ENCODE results near the gene CPT1A. TPM values are rescaled to one million over a fixed set of nuclear protein-coding genes. Genes with fewer than 3 reads are reported as not detected.

Gene CPT1A
- total RNA-seq, 1 donor from 2014 or later = 25.9 TPM

DNA sequence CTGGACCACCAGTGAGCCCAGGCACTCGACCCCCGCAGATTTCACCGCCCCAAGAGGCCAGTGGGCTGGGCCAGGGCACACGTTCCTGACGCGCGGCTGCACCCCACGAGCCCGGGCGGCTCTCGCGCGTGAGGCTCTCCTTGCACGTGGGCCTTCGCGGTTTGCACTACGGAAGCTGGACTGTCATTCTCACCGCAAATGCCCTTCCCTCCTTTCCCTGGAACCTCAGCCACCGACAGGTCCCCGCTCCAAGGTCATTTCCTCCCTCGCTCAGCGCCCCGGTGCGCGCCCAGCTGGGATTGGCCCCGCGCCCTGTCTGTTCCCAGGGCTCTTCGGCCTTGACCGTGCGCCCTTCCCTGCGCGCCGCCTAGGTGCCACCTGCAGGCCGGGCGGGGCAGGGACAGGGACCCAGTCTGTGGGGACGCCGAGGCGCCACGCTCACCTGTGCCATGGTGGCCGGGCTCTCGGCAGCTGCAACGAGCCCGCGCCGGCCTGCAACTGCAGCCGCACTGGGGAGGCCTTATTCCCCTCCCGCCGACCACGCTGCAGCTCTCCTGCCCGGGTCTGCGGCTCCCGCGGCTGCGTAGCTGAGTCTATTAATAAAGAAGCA is 2.1 kb upstream of the CPT1A start:
- Mint-ChIP-seq H3K36me3 (ENCODE audit: low read depth) (no peaks in the 10 kb centered on the region), H3K27me3 (peaks cover 15% of the 10 kb centered on the region), H3K9me3 (no peaks in the 10 kb centered on the region), H3K27ac (peak overlapping the region; percentile 81), H3K4me1 (peaks cover 30% of the 10 kb centered on the region), H3K4me3 (peak overlapping the region; percentile 81)
- DNase-seq = peak; percentile 90
- intact Hi-C loops (cut with micrococcal nuclease) = loop anchor here (1.0 to 5.0 kb wide), 6 partner anchors 59 to 1358 kb away; partner anchors contain the start of genes CCND1, FADD, IGHMBP2 and MRPL21

DNA sequence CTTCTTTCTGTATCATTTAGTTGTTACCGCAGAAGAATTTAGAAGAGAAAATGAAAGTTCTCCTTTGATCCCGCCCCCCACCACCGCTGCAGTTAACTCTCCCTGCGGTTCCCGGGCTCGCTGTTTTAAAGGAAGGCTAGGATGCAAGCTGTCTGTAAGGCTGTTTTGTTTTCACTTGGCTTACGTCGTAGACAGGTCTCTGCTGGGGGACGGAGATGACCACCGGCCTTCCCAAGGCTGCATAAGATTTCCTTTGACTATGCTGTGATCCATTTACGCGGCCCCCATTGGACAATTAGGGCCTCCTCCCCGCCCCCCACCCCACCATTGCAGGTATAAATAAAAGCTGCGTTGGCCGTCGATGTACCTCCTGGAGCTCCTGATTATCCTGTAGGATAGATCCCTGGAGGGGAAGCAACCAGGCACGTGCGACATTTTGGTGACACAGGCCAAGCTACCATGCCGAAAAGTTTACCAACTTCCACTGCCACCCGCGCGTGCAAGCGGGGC is 1.4 kb upstream of the CPT1A start:
- Mint-ChIP-seq H3K9me3 (no peaks in the 10 kb centered on the region), H3K4me3 (peak overlapping the region; percentile 81), H3K4me1 (peaks cover 33% of the 10 kb centered on the region), H3K36me3 (ENCODE audit: low read depth) (no peaks in the 10 kb centered on the region), H3K27me3 (peaks cover 13% of the 10 kb centered on the region), H3K27ac (peak overlapping the region; percentile 73)
- intact Hi-C loops (cut with micrococcal nuclease) = loop anchor here (1.0 to 5.0 kb wide), 5 partner anchors 60 to 1359 kb away; partner anchors contain the start of genes CCND1, FADD, IGHMBP2 and MRPL21
- DNase-seq = peak; percentile 89

DNA sequence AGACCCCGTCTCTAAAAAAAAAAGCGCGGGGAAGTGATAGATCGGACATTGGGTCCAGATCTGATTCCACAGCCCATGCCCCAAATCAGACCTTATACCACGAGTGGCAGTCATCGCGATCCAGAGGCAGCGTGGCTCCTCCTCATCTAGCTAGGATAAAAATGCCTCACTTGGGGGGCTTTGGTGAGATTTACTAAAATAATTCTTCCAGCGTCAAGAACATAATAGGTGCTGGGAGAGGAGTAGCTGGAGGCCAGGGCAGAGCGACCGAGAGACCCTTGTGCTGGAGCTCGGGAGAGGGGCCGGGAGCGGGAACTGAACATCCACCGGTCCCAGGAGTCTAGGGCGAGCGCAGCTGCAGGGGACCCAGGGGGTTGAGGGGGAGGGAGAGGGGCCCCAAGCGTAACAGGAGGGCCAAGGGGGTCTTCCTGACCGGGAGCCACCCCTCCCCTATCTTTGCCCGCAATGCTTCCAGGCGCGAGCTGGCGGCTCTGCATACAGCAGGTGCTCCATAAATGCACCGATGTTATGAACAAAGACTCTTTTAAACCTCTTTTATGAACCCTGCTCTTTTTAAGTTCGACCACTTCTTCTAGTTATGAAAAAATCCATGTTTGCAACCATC is 823 bp upstream of the CPT1A start:
- H3K4me1 Mint-ChIP-seq = peaks cover 38% of the 10 kb centered on the region

DNA sequence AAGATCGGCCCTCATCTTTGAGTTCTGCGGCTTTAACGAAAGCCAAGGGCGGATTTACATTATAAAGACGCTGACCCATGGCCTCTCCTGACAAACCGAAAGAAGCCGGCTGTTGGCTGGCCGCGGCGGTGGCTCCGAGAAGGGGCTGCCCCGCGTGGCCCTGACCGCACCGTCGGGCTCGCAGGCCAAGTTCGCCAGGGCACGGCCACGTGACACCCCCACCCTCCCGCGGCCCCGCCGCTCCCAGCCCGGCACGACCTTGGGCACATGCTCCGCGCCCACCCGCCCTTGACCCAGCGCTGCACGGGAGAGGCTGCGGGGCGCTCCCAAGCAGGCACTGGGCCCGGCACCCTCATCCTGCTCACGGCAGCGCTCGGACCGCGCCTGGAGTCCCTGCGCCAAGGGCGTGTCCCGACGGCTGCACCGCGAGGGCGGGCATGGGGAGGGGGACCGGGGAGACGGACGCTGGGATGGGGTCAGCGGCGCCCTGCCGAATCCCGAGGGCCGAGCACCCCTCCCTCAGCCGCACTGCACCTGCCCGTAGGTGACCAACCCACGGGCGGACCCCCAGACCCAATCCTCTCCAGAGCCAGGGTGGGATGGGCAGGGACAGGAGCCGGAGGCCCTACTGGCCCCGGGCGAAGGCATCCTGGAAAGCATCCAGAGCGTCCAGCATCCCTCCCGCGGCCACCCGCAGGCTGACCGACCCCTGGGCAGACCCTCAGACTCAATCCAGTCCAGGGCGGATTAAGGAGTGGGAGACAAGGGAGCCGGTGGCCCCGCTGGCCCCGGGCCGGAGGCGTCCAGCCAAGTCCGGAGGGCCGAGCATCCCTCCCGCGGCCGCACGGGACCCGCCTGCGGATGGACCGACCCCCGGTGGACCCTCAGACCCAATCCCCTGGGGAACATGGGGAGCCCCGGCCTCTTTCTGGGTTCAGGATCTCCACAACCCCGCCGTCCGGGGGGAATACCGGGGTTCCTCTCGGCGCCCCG is 759 bp downstream of the CPT1A start:
- peak overlapping the region; percentile 89 for H3K27ac Mint-ChIP-seq
- peak; percentile 77 for DNase-seq
- H3K4me1 Mint-ChIP-seq = peaks cover 39% of the 10 kb centered on the region
- intact Hi-C loops (cut with micrococcal nuclease) = loop anchor here (2.0 to 5.0 kb wide), 4 partner anchors 380 to 1361 kb away; partner anchors contain the start of genes CCND1, FADD and PPP6R3
- peaks cover 1% of the 10 kb centered on the region for H3K36me3 Mint-ChIP-seq (ENCODE audit: low read depth)
- H3K27me3 Mint-ChIP-seq = peaks cover 8% of the 10 kb centered on the region
- peak overlapping the region; percentile 81 for H3K4me3 Mint-ChIP-seq
- no peaks in the 10 kb centered on the region for H3K9me3 Mint-ChIP-seq

More for the DNA sequence above, 823 bp upstream of the CPT1A start:
- intact Hi-C loops (cut with micrococcal nuclease) = loop anchor here (1.0 to 5.0 kb wide), 5 partner anchors 61 to 1360 kb away; partner anchors contain the start of genes CCND1, FADD, IGHMBP2 and MRPL21
- DNase-seq = peak; percentile 61
- no peaks in the 10 kb centered on the region for H3K36me3 Mint-ChIP-seq (ENCODE audit: low read depth)
- H3K27ac Mint-ChIP-seq = peak overlapping the region; percentile 73
- H3K27me3 Mint-ChIP-seq = peaks cover 10% of the 10 kb centered on the region
- no peaks in the 10 kb centered on the region for H3K9me3 Mint-ChIP-seq
- peak overlapping the region; percentile 81 for H3K4me3 Mint-ChIP-seq

DNA sequence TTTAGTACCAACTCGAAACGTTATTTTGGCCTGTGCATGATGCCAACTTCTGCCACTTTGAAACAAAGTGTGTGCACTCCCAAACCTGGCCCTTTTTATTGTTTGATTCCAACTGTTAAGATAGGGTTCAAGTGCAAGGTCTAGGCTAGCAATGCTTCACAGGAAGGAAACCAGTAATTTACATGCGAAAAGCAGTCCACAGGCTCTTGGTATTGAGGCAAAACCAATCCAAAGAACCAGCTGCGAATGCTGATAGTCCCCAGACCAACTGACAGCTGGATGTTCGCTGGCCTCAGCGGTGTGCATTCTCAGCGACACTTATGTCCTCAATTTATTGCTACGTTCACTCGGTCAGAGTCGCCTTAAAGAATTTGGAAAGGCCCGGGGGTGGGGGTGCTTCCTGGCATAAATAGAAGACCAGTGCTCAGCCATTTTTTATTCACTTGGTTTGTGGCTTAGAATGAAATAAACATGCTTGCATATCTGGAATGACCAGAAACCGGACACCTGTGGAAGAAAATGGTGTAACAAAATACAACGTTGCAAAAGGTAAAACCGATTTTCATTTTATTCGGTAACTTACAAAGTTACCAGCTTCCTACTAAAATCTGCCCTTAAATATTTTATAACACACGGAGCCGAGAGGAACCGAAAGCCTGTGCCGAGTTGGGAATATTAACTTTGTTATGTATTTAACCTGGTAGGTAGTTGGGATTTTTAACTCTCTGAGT is 1.6 kb downstream of the CPT1A start:
- H3K4me3 Mint-ChIP-seq = peak overlapping the region; percentile 81
- intact Hi-C loops (cut with micrococcal nuclease) = loop anchor here (2.0 to 5.0 kb wide), 4 partner anchors 379 to 1362 kb away; partner anchors contain the start of genes CCND1, FADD and PPP6R3
- H3K4me1 Mint-ChIP-seq = peaks cover 39% of the 10 kb centered on the region
- H3K9me3 Mint-ChIP-seq = no peaks in the 10 kb centered on the region
- peak overlapping the region; percentile 89 for H3K27ac Mint-ChIP-seq
- peaks cover 1% of the 10 kb centered on the region for H3K36me3 Mint-ChIP-seq (ENCODE audit: low read depth)
- DNase-seq = peak; percentile 76
- peaks cover 2% of the 10 kb centered on the region for H3K27me3 Mint-ChIP-seq

DNA sequence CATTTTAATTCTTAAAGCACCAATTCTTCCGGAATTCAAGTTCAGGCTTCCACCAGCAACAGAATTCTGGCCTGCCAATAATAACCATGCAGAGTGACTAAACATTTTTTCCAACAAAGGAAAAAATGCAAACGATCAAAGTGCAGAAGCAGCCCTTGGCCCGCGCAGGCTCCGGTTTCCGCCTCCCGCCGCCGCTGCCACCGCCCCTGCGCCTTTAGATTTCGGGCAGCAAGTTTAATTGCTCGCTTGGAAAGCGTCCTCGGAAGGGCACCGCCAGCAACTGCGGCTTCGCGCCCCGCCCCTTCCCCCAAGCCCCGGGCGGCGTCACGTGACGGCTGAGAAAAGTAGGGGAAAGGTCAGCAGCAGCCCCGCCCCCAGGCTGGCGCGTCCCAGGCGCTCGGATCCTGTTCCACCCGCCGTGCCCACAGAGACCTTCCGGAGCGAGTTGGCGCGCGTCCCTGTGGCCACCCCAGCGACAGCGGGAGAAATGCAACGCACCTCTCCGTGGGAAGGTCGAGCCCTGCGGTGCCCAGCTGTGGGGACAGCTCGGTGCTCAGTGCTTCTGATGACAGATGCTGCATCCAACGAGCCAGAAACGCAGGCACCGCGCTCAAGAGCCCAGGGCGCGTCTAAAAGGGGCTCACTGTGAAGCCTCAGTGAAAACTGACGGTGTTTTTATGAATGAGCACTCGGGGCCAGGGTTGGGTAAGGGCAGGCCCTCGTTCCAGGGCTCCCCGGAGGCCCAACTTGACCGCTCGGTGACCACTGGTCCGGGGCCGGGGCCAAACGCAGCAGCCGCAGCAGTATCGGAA is 2.5 kb downstream of the CPT1A start:
- peak; percentile 97 for DNase-seq
- H3K27me3 Mint-ChIP-seq = no peaks in the 10 kb centered on the region
- peak overlapping the region; percentile 81 for H3K4me3 Mint-ChIP-seq
- H3K27ac Mint-ChIP-seq = peak overlapping the region; percentile 89
- H3K9me3 Mint-ChIP-seq = no peaks in the 10 kb centered on the region
- H3K36me3 Mint-ChIP-seq (ENCODE audit: low read depth) = peaks cover 1% of the 10 kb centered on the region
- H3K4me1 Mint-ChIP-seq = peaks cover 36% of the 10 kb centered on the region
- intact Hi-C loops (cut with micrococcal nuclease) = no loop called here

DNA sequence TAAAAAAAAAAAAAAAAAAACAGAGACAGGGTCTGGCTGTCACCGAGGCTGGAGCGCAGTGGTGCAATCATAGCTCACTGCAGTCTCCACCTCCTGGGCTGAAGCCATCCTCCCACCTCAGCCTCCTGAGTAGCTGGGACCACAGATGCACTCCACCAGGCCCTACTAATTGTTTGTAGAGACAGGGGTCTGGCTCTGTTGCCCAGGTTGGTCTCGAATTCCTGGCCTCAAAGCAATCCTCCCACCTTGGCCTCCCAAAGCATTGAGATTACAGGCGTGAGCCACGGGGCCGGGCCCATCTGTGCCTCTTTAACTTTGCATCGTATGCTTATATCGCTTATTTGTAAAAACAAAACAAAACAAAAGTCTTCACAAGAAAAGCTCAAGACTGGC is 3.1 kb downstream of the CPT1A start:
- peaks cover 1% of the 10 kb centered on the region for H3K36me3 Mint-ChIP-seq (ENCODE audit: low read depth)
- no peaks in the 10 kb centered on the region for H3K9me3 Mint-ChIP-seq
- peak overlapping the region; percentile 89 for H3K27ac Mint-ChIP-seq
- peaks cover 31% of the 10 kb centered on the region for H3K4me1 Mint-ChIP-seq
- intact Hi-C loops (cut with micrococcal nuclease) = no loop called here
- peak overlapping the region; percentile 81 for H3K4me3 Mint-ChIP-seq
- H3K27me3 Mint-ChIP-seq = no peaks in the 10 kb centered on the region
- peak; percentile 70 for DNase-seq

DNA sequence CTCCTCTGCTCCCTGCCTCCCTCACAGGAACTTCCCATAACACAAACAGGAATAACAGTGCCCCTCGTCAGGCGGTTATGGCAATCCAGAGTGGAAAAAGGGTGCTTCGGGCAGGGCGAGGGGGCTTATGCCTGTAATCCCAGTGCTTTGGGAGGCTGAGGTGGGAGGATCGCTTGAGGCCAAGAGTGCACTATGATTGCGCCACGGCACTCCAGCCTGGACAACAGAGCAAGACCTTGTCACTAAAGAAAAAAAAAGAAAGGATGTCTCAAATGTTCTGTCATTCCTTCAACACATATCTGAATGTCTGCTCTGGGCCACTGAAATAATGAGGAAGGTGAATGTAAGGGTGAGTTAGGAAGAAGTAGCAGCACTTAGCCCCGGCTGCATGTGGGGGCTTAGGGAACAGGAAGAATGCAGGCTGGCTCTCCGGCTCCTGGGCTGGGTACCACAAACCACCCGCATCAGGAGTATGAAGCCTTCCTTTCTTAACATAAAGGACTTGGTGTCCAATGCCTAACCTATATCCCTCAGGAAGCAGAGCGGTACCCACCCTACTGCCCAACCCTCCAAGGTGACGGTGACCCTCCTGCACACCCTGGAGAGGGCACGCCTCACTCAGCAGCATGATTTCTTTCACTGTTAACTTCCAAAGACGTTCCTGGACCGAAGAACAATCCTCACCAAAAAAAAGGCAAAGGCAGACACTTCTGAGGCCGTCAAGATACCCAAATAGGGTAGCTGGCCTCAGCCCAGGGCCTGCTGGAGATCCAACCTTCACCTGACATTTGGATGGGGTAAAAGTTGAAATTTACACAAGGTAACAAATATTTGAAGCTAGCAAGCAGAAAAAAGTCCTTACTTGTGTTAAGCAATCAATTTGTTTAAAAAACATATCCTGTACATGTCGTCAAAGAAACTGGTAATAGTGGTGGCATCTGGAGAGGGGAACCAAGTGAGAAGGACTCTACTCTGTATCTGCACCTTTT is 3.8 kb downstream of the CPT1A start:
- no peaks in the 10 kb centered on the region for H3K9me3 Mint-ChIP-seq
- peak overlapping the region; percentile 56 for H3K27ac Mint-ChIP-seq
- H3K4me1 Mint-ChIP-seq = peaks cover 27% of the 10 kb centered on the region
- intact Hi-C loops (cut with micrococcal nuclease) = no loop called here
- peak overlapping the region; percentile 39 for H3K4me3 Mint-ChIP-seq
- DNase-seq = no peak
- no peaks in the 10 kb centered on the region for H3K27me3 Mint-ChIP-seq
- peaks cover 1% of the 10 kb centered on the region for H3K36me3 Mint-ChIP-seq (ENCODE audit: low read depth)

DNA sequence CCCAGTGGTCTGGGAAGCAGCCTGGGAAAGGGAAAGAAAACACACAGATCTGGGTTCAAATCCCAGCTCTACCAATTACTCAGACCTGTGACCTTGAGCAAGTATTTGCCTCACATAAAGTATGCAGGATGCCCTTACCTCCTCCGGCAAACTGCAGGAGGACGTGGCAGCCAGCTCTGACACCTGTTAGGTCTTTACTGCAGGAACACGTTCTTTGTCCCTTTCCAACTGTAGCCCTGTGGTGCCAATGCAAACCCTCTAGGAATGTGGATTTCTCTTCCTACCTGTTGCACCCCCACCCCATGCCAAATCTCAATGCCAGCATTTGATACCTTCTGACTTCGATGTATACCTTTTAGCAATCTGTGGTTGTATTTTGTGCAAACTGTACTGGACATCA is 6.0 kb downstream of the CPT1A start:
- H3K4me1 Mint-ChIP-seq = peaks cover 21% of the 10 kb centered on the region
- H3K36me3 Mint-ChIP-seq (ENCODE audit: low read depth) = peaks cover 1% of the 10 kb centered on the region
- no peaks in the 10 kb centered on the region for H3K27me3 Mint-ChIP-seq
- no peak for DNase-seq
- intact Hi-C loops (cut with micrococcal nuclease) = no loop called here
- no peak overlapping the region for H3K27ac Mint-ChIP-seq
- H3K4me3 Mint-ChIP-seq = no peak overlapping the region
- no peaks in the 10 kb centered on the region for H3K9me3 Mint-ChIP-seq

DNA sequence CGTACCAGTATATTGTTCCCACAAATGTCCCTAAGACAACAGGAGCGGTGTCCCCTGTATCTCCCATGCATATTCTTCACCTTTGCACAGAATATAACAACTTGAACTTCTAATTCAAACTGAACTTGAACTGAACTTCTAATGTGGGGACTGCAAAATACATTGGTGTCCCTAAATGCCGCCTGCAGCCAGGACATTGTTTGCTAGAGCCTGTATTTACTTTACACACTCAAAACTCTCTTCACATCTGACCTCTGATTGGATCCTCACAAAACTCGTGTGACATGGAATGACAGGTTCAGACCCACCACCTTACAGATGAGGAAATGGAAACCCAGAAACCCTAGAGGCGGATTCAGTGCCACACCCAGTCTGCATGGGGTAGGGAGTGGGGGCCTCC is 6.4 kb downstream of the CPT1A start:
- no peak for DNase-seq
- Mint-ChIP-seq H3K9me3 (no peaks in the 10 kb centered on the region), H3K4me1 (peaks cover 20% of the 10 kb centered on the region), H3K27ac (no peak overlapping the region), H3K36me3 (ENCODE audit: low read depth) (peaks cover 1% of the 10 kb centered on the region), H3K27me3 (no peaks in the 10 kb centered on the region), H3K4me3 (no peak overlapping the region)
- intact Hi-C loops (cut with micrococcal nuclease) = no loop called here

DNA sequence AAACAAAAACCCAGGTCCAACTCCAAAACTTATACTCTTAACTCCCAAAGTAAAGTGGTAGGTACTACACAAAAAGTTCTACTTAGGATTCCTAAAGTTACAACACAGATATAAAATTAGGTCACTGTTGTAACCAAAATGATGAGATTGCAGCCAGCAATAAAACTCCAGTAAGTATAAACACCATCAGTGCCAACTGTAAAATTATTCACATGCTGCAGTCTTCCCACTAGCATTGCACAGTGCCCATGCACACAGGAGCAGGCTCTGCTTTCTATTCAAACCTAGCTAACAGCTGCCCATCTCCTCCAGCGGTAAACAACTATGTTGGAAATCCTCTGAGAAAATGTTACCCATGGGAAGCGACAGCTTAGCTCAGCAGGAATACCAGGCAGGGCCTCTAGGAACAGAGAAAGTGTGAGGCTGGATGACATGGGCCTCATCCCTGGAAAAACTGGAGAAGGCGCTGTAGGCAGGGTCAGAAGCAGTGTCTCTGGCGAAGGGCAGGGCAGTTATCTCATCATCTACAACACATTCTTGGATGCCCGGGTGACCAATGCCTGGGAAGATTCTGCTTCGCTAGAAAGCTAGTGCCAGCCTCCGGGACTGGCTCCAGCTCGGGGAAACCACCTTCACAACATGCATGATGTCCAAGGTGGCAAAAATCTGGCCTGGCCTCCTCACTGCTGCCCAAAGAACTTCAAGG is 9.1 kb downstream of the CPT1A start:
- Mint-ChIP-seq H3K9me3 (no peaks in the 10 kb centered on the region), H3K27ac (no peak overlapping the region), H3K27me3 (no peaks in the 10 kb centered on the region), H3K4me1 (peaks cover 4% of the 10 kb centered on the region), H3K36me3 (ENCODE audit: low read depth) (peaks cover 1% of the 10 kb centered on the region), H3K4me3 (no peak overlapping the region)
- DNase-seq = no peak
- intact Hi-C loops (cut with micrococcal nuclease) = no loop called here

Data from activated CD4-positive, alpha-beta T cell treated with anti-CD3 and anti-CD28 coated beads, Interleukin-2, amount 10 ng/mL, durations not matched to agents 24 days and 14 days (primary cell).